Mucosa of descending colon (tissue), 3 donors: ENCODE measurements around the gene LEMD2. TPM values are rescaled to one million over a fixed set of nuclear protein-coding genes. Genes with fewer than 3 reads are reported as not detected.

ENCODE experiments used
- ATAC-seq: fragments of 200-7000 bp; cut with Tn5 transposase; one replicate; pipeline ENCODE4 v1.9.1; 2020; ENCODE audit warnings: mild to moderate bottlenecking, moderate library complexity
- DNase-seq, 3 donors: peaks; one replicate each; pipeline ENCODE4 v3.0.0-alpha.2; 2020
- H3K36me3 ChIP-seq: fragments of 200-600 bp; one replicate; pipeline ENCODE4 v1.8.0; 2021; ENCODE audit warnings: low read depth, mild to moderate bottlenecking
- H3K4me1 ChIP-seq: fragments of 200-600 bp; one replicate; pipeline ENCODE4 v1.8.0; 2021; ENCODE audit warnings: low read depth, mild to moderate bottlenecking
- H3K4me3 ChIP-seq: fragments of 200-600 bp; one replicate; pipeline ENCODE4 v1.8.0; 2021; ENCODE audit warnings: mild to moderate bottlenecking
- H3K9me3 ChIP-seq: fragments of 200-600 bp; one replicate; pipeline ENCODE4 v1.8.0; 2021; ENCODE audit warnings: mild to moderate bottlenecking
- CTCF ChIP-seq: fragments of 200-600 bp; IDR thresholded peaks from one replicate; pipeline ENCODE4 v1.8.0; 2022; ENCODE audit warnings: antibody characterized with exemption, mild to moderate bottlenecking
- intact Hi-C, 2 donors: fragments of 100-400 bp; cut with DNase I in 1 of 2; cut with micrococcal nuclease in 1 of 2; formaldehyde crosslinking; loops; one replicate each; pipeline versions ENCODE4 v1.11.0 to v1.11.1; 2022; cut with DNase I, micrococcal nuclease
- total RNA-seq, 3 donors: library from RNA; stranded (reverse); fragmentation: NEBNext Ultra II Directional in 2 of 3; extraction: Animal tissue kit (Norgen Biotek cat#: 25700) in 2 of 3; gene quantifications; one replicate each; pipeline versions ENCODE4 v1.2.1 to v1.2.4, GENCODE V29; 2021 to 2023
- donor health status: DM: no; HTN: no; CAD: no; lungs with moderate emphysema.
- donor health status: DM: no; HTN: no; CAD: no.
- donor health status: DM: no; HTN: yes; CAD: no.

The LEMD2 gene
- total RNA-seq, 3 donors from 2014 or later, result 57.2 to 73.6 (median 59.6) TPM

- intact Hi-C loops, result no loop called here
These were observed 20.7 kb upstream of the LEMD2 start for GRCh38 chr6:33809594-33809993.

GRCh38 chr6:33808641-33809180 lies 19.8 kb upstream of the LEMD2 start:
- no peak for ATAC-seq
- TF ChIP-seq CTCF, result no peak
- intact Hi-C loops, result no loop called here
- Histone ChIP-seq H3K9me3 (no peaks in the 10 kb centered on the region), H3K4me3 (no peak overlapping the region), H3K36me3 (no peaks in the 10 kb centered on the region), H3K4me1 (no peaks in the 10 kb centered on the region)
- DNase-seq, result no peak

More at GRCh38 chr6:33809594-33809993, 20.7 kb upstream of the LEMD2 start:
- Histone ChIP-seq H3K9me3 (no peaks in the 10 kb centered on the region), H3K36me3 (no peaks in the 10 kb centered on the region), H3K4me1 (no peaks in the 10 kb centered on the region), H3K4me3 (no peak overlapping the region)
- ATAC-seq (no peak), DNase-seq (peak in 1 of 3 donors; percentile 29)
- no peak for TF ChIP-seq CTCF

GRCh38 chr6:33807606-33808005 lies 18.7 kb upstream of the LEMD2 start:
- no peak for ATAC-seq
- no peaks in the 10 kb centered on the region for H3K36me3 ChIP-seq
- H3K4me1 ChIP-seq, result no peaks in the 10 kb centered on the region
- no peak for TF ChIP-seq CTCF
- peak in 1 of 3 donors; percentile 6 for DNase-seq
- H3K4me3 ChIP-seq, result no peak overlapping the region
- intact Hi-C loops, result no loop called here
- no peaks in the 10 kb centered on the region for H3K9me3 ChIP-seq

- H3K4me1 ChIP-seq, result no peaks in the 10 kb centered on the region
- DNase-seq (peak in 1 of 3 donors; percentile 9), ATAC-seq (no peak)
- no peaks in the 10 kb centered on the region for H3K36me3 ChIP-seq
- no peak overlapping the region for H3K4me3 ChIP-seq
- intact Hi-C loops, result no loop called here
- no peaks in the 10 kb centered on the region for H3K9me3 ChIP-seq
- TF ChIP-seq CTCF, result no peak
These were observed 17.9 kb upstream of the LEMD2 start for GRCh38 chr6:33806841-33807240.

- ATAC-seq, result no peak
- intact Hi-C loops, result no loop called here
- Histone ChIP-seq H3K4me3 (no peak within 1 kb of the TSS), H3K9me3 (no peaks in the 10 kb centered on the region), H3K4me1 (no peaks in the 10 kb centered on the region), H3K36me3 (no peaks in the 10 kb centered on the region)
- DNase-seq, result peak in 1 of 3 donors; percentile 44
- no peak for TF ChIP-seq CTCF
These were observed 14.7 kb upstream of the LEMD2 start, which contains the start of gene MLN for GRCh38 chr6:33803571-33804053. MLN (minus strand) TSS chr6:33804003; CDS start chr6:33801163, 2,840 bp downstream.
